ENCODE measurements around the gene MAP3K3. TPM values are rescaled to one million over a fixed set of nuclear protein-coding genes. Genes with fewer than 3 reads are reported as not detected.
A peak's percentile ranks its signal among the peaks of the same experiment; 100 is the strongest.

Gene MAP3K3
- total and polyA plus RNA-seq, 2 experiments from 2014 or later, result 28.1 to 31.9 TPM

GRCh38 chr17:63665527-63666214 lies 43.5 kb downstream of the MAP3K3 start:
- peaks cover 17% of the 10 kb centered on the region for H3K36me3 ChIP-seq

GRCh38 chr17:63672856-63673255 lies 50.6 kb downstream of the MAP3K3 start:
- H3K27ac ChIP-seq, result no peak overlapping the region
- no peak overlapping the region for H3K4me3 ChIP-seq
- no peak for TF ChIP-seq CTCF (IDR thresholded peaks at IDR 0.05; ENCODE audit: low read depth, low read length)
- no peaks in the 10 kb centered on the region for H3K27me3 ChIP-seq
- no peaks in the 10 kb centered on the region for H3K9me3 ChIP-seq (ENCODE audit: low read depth)
- peaks cover 4% of the 10 kb centered on the region for H3K36me3 ChIP-seq
- no peak for DNase-seq (ENCODE audit: low read depth in 1 of 2, low spot score in 1 of 2)
- peaks cover 18% of the 10 kb centered on the region for H3K4me1 ChIP-seq (ENCODE audit: low read depth)

More at GRCh38 chr17:63665527-63666214, 43.5 kb downstream of the MAP3K3 start:
- no peak for TF ChIP-seq CTCF (IDR thresholded peaks at IDR 0.05; ENCODE audit: low read depth, low read length)
- Histone ChIP-seq H3K27me3 (no peaks in the 10 kb centered on the region), H3K27ac (peak overlapping the region; percentile 66), H3K4me1 (ENCODE audit: low read depth) (no peaks in the 10 kb centered on the region), H3K4me3 (no peak overlapping the region), H3K9me3 (ENCODE audit: low read depth) (no peaks in the 10 kb centered on the region)
- peak in 1 of 2 donors; percentile 25 for DNase-seq (ENCODE audit: low read depth in 1 of 2, low spot score in 1 of 2)

GRCh38 chr17:63675231-63675606 lies 53.0 kb downstream of the MAP3K3 start:
- DNase-seq (ENCODE audit: low read depth in 1 of 2, low spot score in 1 of 2), result peak in 1 of 2 donors; percentile 52
- TF ChIP-seq CTCF (IDR thresholded peaks at IDR 0.05; ENCODE audit: low read depth, low read length), result no peak
- H3K27me3 ChIP-seq, result no peaks in the 10 kb centered on the region
- no peaks in the 10 kb centered on the region for H3K9me3 ChIP-seq (ENCODE audit: low read depth)
- H3K27ac ChIP-seq, result peak overlapping the region; percentile 77
- no peak overlapping the region for H3K4me3 ChIP-seq
- H3K4me1 ChIP-seq (ENCODE audit: low read depth), result peaks cover 18% of the 10 kb centered on the region
- no peaks in the 10 kb centered on the region for H3K36me3 ChIP-seq

GRCh38 chr17:63675607-63676546 lies 53.7 kb downstream of the MAP3K3 start:
- no peaks in the 10 kb centered on the region for H3K36me3 ChIP-seq
- no peak overlapping the region for H3K4me3 ChIP-seq
- peak overlapping the region; percentile 77 for H3K27ac ChIP-seq
- no peaks in the 10 kb centered on the region for H3K27me3 ChIP-seq
- H3K9me3 ChIP-seq (ENCODE audit: low read depth), result no peaks in the 10 kb centered on the region
- peaks cover 18% of the 10 kb centered on the region for H3K4me1 ChIP-seq (ENCODE audit: low read depth)
- TF ChIP-seq CTCF (IDR thresholded peaks at IDR 0.05; ENCODE audit: low read depth, low read length), result no peak
- peak; percentile 86 to 95 for DNase-seq (ENCODE audit: low read depth in 1 of 2, low spot score in 1 of 2)

GRCh38 chr17:63676584-63676983 lies 54.4 kb downstream of the MAP3K3 start:
- Histone ChIP-seq H3K27ac (no peak overlapping the region), H3K4me3 (no peak overlapping the region), H3K9me3 (ENCODE audit: low read depth) (no peaks in the 10 kb centered on the region), H3K4me1 (ENCODE audit: low read depth) (peaks cover 18% of the 10 kb centered on the region), H3K36me3 (no peaks in the 10 kb centered on the region), H3K27me3 (no peaks in the 10 kb centered on the region)
- DNase-seq (ENCODE audit: low read depth in 1 of 2, low spot score in 1 of 2), result no peak
- TF ChIP-seq CTCF (IDR thresholded peaks at IDR 0.05; ENCODE audit: low read depth, low read length), result no peak
